NOMO-1 treated with DMSO at 0.1 percent for 48 hours (cell line): Measurements from ENCODE around the gene HOXB6.

ENCODE experiments used
- DNase-seq: peaks from one replicate; lab custom pipeline; 2025; ENCODE audit not compliant: unreplicated experiment; lab: John Stamatoyannopoulos, UW

Gene HOXB6

DNA sequence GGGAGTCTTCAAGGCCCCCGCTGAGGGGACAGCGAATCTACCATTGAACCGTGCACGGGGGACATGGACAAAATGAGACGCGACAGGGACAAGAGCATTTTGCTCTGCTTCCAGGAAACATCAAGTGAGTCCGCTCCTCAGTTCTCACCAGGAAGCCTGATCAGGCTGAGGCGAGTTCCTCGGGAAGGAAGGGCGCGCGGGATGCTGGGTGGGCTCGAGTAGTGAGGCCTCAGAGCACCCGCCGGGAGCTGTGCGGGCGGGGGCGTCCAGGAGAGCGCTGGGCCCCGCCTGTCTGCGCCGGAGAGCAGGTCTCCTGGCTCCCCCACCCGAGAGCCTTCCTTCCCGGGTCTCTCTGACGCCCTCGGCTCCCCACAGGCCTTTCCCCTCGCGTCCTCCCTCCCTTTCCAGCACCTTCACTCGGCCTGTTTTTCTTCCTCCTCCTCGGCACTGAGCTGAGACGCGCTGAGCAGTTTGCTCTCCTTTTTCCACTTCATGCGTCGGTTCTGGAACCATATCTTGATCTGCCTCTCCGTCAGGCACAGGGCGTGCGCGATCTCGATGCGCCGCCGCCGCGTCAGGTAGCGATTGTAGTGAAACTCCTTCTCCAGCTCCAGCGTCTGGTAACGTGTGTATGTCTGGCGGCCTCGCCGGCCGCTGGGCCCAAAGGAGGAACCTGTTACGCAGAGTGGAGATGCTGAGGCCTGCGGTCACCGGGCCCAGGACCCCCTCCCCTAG is 8.6 kb downstream of the HOXB6 start:
- DNase-seq, result no peak

DNA sequence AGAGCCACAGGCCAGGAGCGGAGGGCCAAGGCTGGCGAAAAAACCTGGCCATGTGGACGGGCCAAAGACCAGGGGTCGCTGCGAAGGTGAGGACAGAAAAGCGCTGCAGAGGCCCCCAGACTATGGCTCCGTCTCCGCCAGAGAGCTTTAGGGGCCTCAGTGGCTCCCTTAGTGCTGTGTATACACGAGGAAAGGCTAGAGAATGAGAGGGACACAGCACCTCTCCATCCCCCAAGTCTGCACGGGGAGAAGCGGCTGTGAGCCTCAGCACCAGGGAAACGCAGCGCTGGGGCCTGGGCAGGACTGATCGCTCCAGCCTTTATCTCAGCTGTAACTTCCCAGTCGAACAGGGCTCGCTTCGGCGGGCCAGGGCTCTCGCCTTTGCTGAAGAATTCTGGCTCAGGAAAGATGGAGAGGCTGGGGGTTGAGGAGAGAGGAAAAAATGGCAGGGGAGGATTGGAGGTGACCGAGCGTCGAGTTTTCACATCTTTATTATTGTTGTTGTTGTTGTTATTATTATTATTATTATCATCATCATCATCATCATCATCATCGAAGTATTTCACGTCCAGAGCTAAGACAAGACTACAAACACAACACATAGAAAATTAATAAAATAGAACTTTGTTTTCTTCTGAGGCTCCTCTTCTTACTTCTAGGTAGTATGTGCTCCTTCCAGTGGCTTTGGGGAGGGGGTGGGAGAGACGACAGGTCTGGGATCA is 9.3 kb downstream of the HOXB6 start:
- DNase-seq, result no peak

DNA sequence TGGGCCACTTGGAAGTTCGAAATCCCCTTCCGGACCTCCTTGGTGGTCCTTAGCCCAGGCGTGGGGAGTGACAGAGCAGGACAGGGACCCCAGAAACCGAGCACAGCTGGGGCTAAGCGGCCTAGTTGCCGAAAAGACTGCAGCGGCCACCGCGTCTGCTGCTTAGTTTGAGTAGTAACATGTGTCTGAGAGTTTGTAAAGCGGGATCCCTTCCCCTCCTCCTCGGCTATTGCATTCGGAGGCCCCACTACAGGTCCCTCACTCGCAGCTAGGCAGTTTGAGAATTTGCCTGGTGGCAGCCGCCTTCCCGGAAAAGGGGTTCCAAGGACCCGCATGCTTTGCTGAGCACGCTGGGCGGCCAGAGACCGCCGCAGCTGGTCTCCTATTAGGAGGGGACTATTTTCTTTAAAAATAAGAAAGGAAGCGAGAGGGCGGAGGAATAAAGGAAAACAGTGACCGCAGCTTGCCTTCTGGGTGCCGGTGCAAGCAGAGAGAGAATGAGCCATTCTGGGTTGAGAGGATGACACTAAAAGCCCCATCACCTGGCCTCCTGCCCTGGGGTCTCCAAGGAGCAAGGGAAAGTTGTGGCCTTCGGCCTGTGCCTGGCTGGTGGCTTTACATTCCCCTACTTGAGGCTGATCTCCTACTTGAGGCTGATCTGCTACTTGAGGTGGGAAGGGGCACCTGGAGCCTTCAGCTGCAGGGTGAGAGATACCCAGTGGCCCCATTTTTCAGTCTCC is 10.1 kb downstream of the HOXB6 start:
- no peak for DNase-seq

DNA sequence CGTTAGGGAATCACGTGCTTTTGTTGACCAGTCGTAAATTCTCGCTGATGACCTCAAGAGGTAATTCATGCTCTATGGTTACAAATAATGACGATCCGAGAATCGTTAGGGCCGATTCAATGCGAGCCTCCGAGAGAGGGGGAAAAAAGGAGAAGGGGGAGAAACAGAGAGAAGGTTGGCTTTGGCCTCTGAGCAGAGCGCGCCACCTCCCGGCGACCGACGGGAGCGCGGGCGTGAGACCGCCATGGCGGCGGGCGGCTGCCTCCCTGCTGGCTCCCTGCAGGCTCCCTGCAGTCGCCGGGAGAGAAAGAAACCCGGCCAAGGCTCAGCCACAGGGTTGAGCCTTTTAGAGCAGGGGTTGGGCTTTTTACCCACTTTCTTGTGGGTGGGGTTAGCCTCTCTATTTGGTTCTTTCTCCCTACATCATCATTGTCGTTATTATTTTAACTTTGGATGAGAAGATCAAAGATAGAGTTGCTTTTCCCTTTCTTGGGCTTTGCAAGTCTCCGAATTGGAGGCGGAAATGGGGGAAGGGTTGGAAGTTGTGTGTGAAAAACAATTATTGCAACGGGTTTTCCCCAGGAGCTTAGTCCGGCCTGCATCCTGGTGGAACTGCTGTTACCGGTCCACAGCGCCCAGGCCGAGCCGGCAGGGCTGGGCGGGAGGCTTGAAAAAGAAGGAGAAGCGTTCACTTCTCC is 10.8 kb downstream of the HOXB6 start:
- DNase-seq, result peak; percentile 71

DNA sequence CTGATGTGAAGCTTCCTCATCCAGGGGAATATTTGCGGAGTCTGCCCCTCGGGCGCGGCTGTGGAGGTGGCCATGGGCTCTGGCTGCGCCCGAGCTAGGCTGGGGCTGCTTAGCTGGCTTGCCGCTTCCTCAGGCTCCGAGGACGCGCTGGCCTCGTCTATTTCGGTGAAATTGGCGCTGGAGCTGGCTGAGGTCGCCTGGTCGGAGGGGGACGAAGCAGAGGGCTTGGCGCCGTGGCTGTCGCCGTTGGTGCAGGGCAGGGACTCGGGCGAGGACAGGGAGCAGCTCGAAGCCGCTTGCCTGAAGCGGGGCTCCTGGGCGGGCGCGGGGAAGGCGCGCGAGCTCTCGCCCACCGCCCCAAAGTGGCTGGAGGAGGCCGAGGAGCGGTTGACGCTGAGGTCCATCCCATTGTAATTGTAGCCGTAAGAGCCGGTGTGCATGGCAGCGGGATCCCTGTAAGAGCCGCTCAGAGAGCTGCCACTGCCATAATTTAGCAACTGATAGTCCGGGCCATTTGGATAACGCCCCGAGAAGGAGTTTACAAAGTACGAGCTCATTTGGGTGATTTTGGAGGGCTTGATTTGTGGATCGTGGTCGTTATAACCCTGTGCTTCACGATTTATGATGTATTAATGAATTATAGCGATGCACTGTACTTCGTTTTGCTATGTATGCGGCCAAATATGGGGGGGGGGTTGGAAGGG is 11.5 kb downstream of the HOXB6 start, which contains the start of gene HOXB5:
Gene HOXB5 (minus strand): TSS at position 654 of the 704 bp plus-strand sequence. CDS start 97 bp downstream, at position 557.
- peak; percentile 20 for DNase-seq

DNA sequence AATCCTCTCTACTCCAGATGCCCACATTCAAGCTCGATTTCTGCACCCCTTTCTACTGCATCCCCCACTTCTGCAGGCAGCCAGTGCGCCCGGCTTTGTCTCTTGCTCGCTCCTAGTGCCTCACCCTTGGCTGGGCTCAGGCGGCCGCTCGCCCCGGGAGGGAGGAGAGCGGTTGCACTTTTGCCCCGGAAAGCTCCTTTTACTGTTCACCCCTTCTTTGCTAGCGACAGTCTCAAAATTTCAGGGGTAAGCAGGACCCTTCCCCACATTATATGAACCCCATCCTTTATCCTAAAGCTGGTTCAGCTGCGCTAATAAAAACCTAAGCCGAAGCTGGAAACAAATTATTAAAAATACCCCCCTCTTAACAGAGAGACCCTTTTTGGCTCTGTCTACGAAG is 12.2 kb downstream of the HOXB6 start:
- no peak for DNase-seq

DNA sequence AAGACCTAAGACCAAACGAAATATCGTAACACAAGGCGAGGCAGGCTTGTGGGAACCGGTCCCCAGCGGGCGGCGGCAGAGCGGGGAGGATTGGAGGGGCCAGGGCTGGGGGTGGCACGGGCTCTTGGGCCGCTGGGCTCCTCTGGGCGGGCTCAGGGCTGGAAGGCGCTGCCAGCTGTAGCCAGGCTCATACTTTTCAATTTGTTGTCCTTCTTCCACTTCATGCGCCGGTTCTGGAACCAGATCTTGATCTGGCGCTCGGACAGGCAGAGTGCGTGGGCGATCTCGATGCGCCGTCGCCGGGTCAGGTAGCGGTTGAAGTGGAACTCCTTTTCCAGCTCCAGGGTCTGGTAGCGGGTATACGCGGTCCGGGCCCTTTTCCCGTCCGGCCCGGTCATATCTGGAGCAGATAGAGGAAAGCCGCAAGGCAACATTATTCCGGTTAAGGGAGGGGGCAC is 12.7 kb downstream of the HOXB6 start:
- no peak for DNase-seq

DNA sequence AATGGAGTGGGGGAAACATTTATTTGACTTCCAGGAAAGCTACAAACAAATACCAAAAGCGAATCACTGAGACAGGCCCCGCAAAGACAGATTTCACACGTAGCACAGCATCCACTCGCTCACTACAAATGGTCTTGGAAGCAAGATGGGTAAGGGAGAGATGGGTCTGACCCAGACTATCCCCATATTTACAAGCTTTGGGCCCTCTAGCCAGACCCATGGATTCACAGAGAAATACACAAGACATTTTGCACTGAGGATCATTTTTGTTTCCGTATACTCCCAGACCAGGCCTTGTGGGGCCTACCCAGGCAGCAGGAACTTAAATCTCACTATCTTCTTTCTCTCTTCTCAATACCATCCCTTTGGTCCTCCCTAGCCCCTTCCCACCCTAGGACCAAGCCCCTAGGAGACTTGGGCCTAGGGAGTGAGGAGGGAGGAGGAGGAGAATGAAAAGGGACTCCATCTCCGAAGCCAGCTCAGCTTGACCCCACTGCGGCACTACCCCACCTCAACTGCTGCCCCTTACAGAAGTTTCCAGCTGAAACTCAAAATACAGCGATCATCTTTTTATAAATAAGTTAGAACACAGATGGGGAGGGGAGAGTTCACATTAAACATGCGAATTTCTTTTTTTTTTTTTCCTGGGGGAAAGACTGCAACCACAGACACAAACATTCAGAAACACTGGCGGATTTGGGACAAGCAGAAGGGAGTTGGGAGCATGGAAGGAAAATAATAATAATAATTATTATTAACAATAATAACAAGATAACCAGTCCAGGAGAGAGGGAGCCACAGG is 13.3 kb downstream of the HOXB6 start:
- no peak for DNase-seq

DNA sequence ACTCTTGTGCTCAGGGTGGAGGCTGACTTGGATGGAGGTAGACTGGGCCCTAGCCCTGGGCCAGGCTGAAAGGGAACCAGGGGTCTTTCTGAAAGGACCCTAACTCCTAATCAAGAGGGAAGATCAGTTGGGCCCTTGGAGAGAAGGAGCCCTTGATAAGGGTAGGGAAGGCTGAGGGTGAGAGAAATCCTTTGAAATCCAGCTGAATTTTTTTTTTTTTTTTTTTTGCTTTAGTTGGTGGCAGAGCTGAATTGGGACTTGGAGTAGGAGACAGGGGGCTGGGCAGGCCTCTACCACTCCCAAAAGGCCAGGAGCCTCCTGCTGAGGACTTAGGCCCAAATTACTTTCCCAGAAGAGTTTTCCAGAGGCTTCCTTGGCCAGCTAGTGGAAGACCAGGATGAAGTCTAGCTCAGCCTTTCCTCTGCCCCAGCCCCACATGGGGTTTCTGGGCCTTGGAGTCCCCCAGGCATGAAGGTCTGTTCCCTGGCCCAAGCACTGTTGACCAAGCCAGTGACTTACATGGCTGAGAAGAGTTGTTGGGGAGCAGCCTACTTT is 14.1 kb downstream of the HOXB6 start:
- DNase-seq, result no peak

DNA sequence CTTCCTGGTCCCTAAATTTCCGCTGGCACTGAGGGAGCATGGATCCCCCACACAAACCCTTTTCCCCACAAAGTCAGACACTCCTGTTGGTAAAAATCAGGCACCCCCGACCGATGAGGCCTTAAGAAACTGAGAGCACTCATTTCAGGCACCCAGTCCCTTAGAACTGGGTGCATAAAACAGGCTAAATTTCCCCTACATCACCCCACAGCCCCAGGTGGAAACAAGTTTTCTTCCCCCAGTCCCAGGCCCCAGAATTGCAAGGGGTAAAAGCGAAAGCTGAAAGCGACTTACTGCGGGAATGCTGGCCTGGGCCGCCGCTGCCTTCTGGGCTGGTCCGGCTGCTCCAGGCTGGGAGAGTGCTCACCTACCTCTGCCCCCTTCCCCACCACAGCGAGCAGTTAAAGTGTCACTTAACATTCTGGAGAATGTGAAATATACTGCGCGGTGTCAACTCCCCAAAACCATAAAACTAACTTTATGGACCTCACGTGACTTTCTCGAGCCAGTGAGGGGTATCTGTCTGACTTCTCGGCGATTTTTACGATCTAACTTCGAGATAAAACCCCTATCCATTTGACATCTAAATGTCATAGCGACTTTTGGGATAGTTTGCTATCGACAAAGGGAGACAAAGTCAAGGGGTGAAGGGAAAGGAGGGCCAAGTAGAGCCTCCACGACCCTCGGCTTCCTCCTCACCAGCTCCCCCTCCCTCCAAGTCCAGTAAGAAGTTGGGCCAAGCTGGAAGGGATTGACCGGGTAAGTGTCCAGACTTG is 14.8 kb downstream of the HOXB6 start, which contains the start of gene HOXB3:
Gene HOXB3 (minus strand): TSS at position 411 of the 776 bp plus-strand sequence. CDS start 37,767 bp downstream, outside the sequence.
- DNase-seq, result no peak

DNA sequence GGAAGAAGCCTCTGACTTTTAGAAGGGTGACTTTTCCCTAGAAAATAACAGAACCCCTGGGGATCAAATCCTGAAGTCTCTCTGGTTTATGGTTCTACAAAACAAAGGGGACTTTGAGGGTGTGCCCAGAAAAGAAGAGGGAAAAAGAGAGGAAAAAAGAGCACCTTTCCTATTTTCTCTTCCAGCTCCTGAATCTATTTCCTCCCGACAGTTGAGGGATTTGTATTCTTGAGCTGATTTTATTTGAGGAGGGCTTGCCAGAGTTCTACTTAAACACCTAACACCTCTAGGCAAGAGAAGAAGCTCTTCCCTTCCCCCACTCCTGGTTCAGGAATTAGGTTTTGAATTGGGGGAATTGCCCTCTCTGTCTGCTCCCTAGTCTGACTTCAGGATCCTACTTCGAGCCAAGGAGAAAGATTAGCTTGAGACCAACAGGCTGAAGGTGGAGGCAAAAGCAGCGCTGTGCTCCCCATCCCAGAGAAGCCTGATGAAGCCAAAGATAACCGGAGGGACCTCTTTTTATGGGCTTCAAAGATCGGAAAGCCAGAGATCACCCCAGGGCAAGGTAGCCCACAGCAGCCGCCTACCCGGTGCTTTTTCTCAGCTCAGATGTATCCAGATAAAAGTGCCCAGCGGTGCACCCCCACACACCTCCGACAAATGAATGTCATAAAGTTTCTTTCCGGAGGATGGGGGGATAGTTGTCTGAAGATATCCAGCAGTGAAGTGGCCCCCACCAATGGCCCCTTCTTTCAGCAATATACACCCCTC is 15.5 kb downstream of the HOXB6 start:
- no peak for DNase-seq

DNA sequence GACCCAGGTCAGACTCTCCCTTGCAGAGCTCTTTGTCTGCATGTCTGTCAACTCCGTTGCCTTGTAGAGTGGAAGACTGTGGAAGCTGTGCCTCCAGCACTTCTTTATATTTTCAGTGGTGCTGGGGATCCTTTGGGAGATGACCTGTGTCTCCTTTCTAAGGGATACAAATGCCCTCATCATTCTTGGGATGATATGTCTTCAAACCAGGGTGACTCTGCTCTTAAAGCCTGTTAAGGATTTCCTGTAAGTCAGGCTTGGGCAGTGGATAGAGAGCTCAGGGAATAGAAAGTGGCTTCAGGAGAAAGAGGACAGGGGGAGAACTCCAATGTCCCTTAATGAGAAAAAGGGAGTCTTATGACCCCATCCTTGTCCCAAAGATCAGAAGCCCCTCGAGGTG is 16.3 kb downstream of the HOXB6 start:
- no peak for DNase-seq

DNA sequence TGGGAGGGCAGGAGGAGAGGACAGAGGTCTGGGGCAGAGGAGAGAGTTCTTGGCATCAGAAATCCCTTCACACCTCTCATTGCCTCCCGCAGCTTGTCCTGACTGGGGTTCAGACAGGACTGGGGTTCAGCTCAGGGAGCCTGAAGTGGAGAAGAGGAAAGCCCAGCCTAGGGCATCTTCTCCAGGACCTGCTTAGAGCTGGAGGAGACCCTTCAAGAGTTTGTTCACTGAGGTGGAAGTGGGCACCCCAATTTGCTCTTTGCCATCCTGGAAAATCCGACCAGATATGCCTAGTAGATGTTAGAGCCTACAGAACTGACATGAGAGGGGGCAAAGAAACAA is 16.7 kb downstream of the HOXB6 start:
- no peak for DNase-seq

DNA sequence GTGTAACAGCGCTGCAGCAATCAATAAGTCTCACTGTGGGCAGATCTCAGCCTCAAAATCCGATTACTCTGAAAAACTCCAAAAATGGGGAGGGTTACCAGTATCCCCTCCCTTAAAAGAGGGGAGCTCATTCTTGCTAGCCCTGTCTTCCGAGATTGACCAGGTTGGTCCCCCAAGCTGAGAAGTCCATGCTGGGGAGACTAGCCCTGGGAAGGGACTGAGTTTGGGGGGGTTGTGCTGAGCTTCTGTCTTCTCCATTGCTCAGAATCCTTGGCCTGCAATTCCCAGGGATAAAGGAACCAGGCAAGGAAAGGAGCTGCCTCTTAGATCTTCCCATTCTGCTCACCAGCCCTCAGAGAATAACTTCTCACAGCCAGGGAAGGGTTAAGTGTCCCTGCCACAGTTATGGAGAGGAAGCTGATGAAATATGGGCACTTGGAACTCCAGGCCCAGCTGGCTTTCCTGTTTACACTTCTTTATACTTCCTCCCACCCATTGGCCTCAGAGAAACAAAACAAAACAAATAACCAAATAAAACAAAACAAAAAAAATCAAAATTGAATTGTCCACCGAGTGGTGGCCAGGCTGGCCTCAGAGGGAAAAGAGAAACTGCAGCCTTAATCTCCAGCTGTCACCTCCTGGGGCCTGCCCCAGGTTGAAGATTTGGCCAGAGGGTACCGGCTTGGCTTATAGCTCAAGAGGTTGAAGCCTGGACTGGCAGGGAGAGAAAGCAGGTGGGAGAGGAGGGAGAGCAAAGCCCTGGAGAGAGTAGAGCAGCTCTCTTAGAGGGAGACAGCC is 17.3 kb downstream of the HOXB6 start:
- no peak for DNase-seq

DNA sequence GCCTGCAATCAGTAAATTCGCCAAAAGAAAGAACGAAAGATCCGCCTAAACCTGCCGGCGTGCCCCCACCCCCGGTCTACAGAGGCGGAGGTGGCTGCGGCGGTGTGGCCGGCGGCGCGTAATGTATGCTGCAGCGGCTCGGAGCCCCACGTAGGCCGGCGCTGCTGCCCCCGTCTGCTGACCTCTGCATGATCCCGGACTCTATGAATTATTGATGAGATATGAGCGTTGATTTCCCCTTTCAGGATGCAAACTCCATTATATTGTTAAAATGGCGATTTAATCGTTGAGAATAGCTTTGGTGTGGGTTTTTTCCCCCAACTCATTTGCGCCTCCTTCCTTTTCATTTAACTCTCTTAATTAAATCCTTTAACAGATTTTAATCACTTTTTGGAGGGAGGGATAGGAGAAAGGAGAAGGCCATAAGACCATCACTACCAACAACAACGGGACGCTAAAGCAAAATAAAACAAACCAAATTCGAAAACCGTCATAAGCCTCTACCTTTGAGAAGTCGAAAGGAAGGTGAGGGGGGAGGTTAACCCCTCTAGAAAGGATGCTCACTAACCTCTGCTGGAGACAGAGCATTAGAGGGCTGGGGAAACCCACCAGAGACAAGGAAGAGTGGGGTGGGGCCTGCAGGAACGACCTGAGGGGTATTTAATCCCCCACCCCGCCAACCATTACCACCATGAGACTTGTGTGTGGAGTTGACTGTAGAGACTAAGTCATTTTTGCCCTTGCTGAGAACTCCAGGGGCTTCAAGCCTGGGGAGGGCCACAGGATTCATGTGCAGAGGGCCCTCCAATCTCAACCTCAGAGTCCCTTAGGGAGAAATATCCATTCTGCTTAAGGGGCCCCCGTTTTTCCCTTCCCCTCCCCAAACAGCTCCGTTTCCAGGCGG is 18.2 kb downstream of the HOXB6 start:
- DNase-seq, result no peak

DNA sequence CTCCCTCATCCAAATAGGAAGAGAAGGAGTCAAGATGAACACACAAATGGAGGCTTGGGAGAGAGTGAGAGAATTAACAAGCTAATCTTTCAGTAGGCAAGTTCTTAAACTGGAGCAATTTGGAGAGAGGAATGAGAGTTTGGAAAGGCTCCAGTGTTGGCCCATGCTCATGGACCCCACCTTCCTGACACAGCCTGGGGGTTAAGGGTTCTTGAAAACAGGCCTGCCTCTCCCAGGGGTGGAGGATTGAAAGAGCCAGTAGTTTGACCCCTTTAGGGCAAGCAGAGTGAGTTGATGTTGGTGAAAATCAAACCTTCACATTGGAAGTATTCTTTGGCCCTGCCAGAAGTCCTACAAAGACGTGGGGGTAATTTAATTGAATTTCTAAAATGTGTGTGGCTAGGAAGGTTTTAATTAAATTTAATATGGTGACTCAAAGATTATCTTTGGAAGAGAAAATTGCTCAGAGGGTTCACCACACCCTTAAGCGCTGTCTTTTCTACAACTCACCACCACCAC is 20.5 kb downstream of the HOXB6 start:
- no peak for DNase-seq
